IMR-90 (cell line): Measurements from ENCODE around the gene HMX2. TPM values are rescaled to one million over a fixed set of nuclear protein-coding genes. Genes with fewer than 3 reads are reported as not detected.

Source experiments
- ATAC-seq: fragments of 200-7000 bp; cut with Tn5 transposase; 2 replicates; pipeline ENCODE4 v1.9.1; 2020; ENCODE audit warnings: low read depth, mild to moderate bottlenecking, moderate library complexity
- BruUV-seq: library from RNA; stranded (reverse); fragments of 400-500 nt; replicated peaks from 2 replicates; lab custom pipeline; 2021; lab: Mats Ljungman, UMichigan
- CTCF ChIA-PET: fragments of 300-600 bp; formaldehyde crosslinking; extraction: SDS; loops from one replicate; lab custom pipeline; 2021; ENCODE audit warnings: antibody characterized with exemption; lab: Yijun Ruan, JAX
- POLR2A ChIA-PET: fragments of 300-600 bp; sonication (Branson Sonifier 250); formaldehyde crosslinking; loops from one replicate; lab custom pipeline; 2022; ENCODE audit warnings: antibody characterized with exemption; ENCODE audit not compliant: unreplicated experiment; lab: Charles Lee
- DNase-seq: peaks from one replicate; pipeline ENCODE4 v3.0.0; 2013
- H2AFZ ChIP-seq: replicated peaks from 2 replicates; pipeline ENCODE3; 2013; ENCODE audit warnings: low read length, mild to moderate bottlenecking; ENCODE audit not compliant: poor library complexity
- H2AK5ac ChIP-seq: 2 replicates; pipeline ENCODE4 v1.6.1; 2013; ENCODE audit warnings: low read depth, low read length, inconsistent platforms
- H2AK9ac ChIP-seq: replicated peaks from 2 replicates; pipeline ENCODE3; 2013; ENCODE audit warnings: mild to moderate bottlenecking, low read depth, low read length, moderate library complexity; ENCODE audit not compliant: poor library complexity
- H2BK120ac ChIP-seq: 2 replicates; pipeline ENCODE4 v1.6.1; 2013; ENCODE audit warnings: low read depth, low read length, inconsistent platforms
- H2BK15ac ChIP-seq: 3 replicates; pipeline ENCODE4 v1.6.1; 2013; ENCODE audit warnings: low read depth, low read length, inconsistent platforms
- H2BK20ac ChIP-seq: 2 replicates; pipeline ENCODE4 v1.6.1; 2013; ENCODE audit warnings: low read depth, mild to moderate bottlenecking, inconsistent platforms, low read length, moderate library complexity
- H2BK5ac ChIP-seq: 2 replicates; pipeline ENCODE4 v1.6.1; 2013; ENCODE audit warnings: mild to moderate bottlenecking, low read depth, low read length, inconsistent platforms; ENCODE audit not compliant: poor library complexity, severe bottlenecking
- H3K14ac ChIP-seq: replicated peaks from 2 replicates; pipeline ENCODE4 v1.6.1; 2013; ENCODE audit warnings: low read depth, low read length, inconsistent platforms
- H3K18ac ChIP-seq: 2 replicates; pipeline ENCODE4 v1.6.1; 2013; ENCODE audit warnings: low read depth, low read length, control low read depth
- H3K23ac ChIP-seq: 2 replicates; pipeline ENCODE4 v1.6.1; 2013; ENCODE audit warnings: low read depth, low read length, inconsistent platforms
- H3K27ac ChIP-seq: 2 replicates; pipeline ENCODE4 v1.5.1; 2013; ENCODE audit warnings: mild to moderate bottlenecking, control low read depth, low read length; ENCODE audit not compliant: insufficient read depth
- H3K27me3 ChIP-seq: 2 replicates; pipeline ENCODE4 v1.6.1; 2013; ENCODE audit warnings: low read length; ENCODE audit not compliant: control insufficient read depth, insufficient read depth
- H3K36me3 ChIP-seq: 2 replicates; pipeline ENCODE4 v1.6.1; 2013; ENCODE audit warnings: low read length, mixed read lengths; ENCODE audit not compliant: control insufficient read depth, insufficient read depth
- H3K4ac ChIP-seq: 2 replicates; pipeline ENCODE4 v1.6.1; 2013; ENCODE audit warnings: low read depth, low read length, inconsistent platforms
- H3K4me1 ChIP-seq: 2 replicates; pipeline ENCODE4 v1.6.1; 2013; ENCODE audit warnings: low read length, mixed read lengths; ENCODE audit not compliant: control insufficient read depth, insufficient read depth
- H3K4me2 ChIP-seq: 2 replicates; pipeline ENCODE4 v1.6.1; 2013; ENCODE audit warnings: low read depth, mild to moderate bottlenecking, control low read depth, low read length, moderate library complexity
- H3K4me3 ChIP-seq: 2 replicates; pipeline ENCODE4 v1.5.1; 2013; ENCODE audit warnings: low read depth, mild to moderate bottlenecking, control low read depth, low read length, moderate library complexity; ENCODE audit not compliant: insufficient read depth
- H3K56ac ChIP-seq: 2 replicates; pipeline ENCODE4 v1.6.1; 2013; ENCODE audit warnings: low read length, inconsistent platforms; ENCODE audit not compliant: insufficient read depth; ENCODE audit errors: extremely low read depth
- H3K79me1 ChIP-seq, 2 experiments: 2 replicates each; pipeline ENCODE4 v1.6.1; 2013; ENCODE audit warnings: low read length in 2 of 2, inconsistent platforms in 1 of 2, low read depth in 1 of 2
- H3K9ac ChIP-seq: 2 replicates; pipeline ENCODE4 v1.6.1; 2013; ENCODE audit warnings: low read depth, low read length, control low read depth
- H3K9me1 ChIP-seq: 2 replicates; pipeline ENCODE4 v1.6.1; 2013; ENCODE audit warnings: low read length, inconsistent platforms; ENCODE audit not compliant: insufficient read depth
- H3K9me3 ChIP-seq: 2 replicates; pipeline ENCODE4 v1.6.1; 2013; ENCODE audit warnings: low read length; ENCODE audit not compliant: control insufficient read depth, insufficient read depth
- H4K20me1 ChIP-seq: 2 replicates; pipeline ENCODE4 v1.6.1; 2013; ENCODE audit warnings: low read length, inconsistent platforms; ENCODE audit not compliant: insufficient read depth
- H4K5ac ChIP-seq: 2 replicates; pipeline ENCODE4 v1.6.1; 2013; ENCODE audit warnings: mild to moderate bottlenecking, low read depth, low read length, control low read depth
- H4K8ac ChIP-seq, 2 experiments: 2 replicates each; pipeline ENCODE4 v1.6.1; 2013; ENCODE audit warnings: low read depth in 2 of 2, low read length in 2 of 2, control low read depth in 1 of 2, inconsistent platforms in 1 of 2
- H4K91ac ChIP-seq: 2 replicates; pipeline ENCODE4 v1.6.1; 2013; ENCODE audit warnings: low read depth, low read length, inconsistent platforms; ENCODE audit not compliant: insufficient read depth
- CHD1 ChIP-seq: IDR thresholded peaks from 2 replicates; pipeline ENCODE4 v1.6.1; 2012; ENCODE audit warnings: low read depth, low read length, improper control_type of control experiment
- FOS ChIP-seq: fragments of 150-350 bp; IDR thresholded peaks from 2 replicates; pipeline ENCODE4 v1.6.1; 2016; ENCODE audit warnings: low read depth, low read length
- MAFK ChIP-seq: IDR thresholded peaks from 2 replicates; pipeline ENCODE4 v1.6.1; 2012; ENCODE audit warnings: low read depth, low read length, improper control_type of control experiment
- USF2 ChIP-seq: fragments of 150-350 bp; IDR thresholded peaks from 2 replicates; pipeline ENCODE4 v1.6.1; 2017; ENCODE audit warnings: mild to moderate bottlenecking, antibody characterized with exemption, low read length, low read depth
- WGBS, 2 experiments: methylation state at CpG; one replicate each; pipeline versions ENCODE4 v1.1.5 to v1.1.7; 2013; ENCODE audit warnings: missing lambda C conversion rate in 2 of 2; ENCODE audit not compliant: insufficient read length in 1 of 2; ENCODE audit errors: extremely low coverage in 2 of 2; 5-methylcytosine and 5-hydroxymethylcytosine counted together
- dilution Hi-C: fragments of 300-500 bp; cut with HindIII; formaldehyde crosslinking; loops from one replicate; pipeline ENCODE4 v1.14.3; 2018; ENCODE audit warnings: low sequenced_read_pairs; ENCODE audit not compliant: unreplicated experiment
- in situ Hi-C: fragments of 300-500 bp; cut with MboI; formaldehyde crosslinking; loops from 3 replicates; pipeline ENCODE4 v1.14.3; 2019; ENCODE audit warnings: low sequenced_read_pairs, inconsistent platforms, mixed read lengths
- intact Hi-C: fragments of 100-400 bp; cut with micrococcal nuclease; formaldehyde crosslinking; loops from 2 replicates; pipeline ENCODE4 v1.10.0; 2022
- polyA plus RNA-seq, 3 experiments: library from polyadenylated mRNA; depleted of rRNA; stranded (reverse); fragments of >200 nt; gene quantifications; 2 replicates each; pipeline ENCODE4 v1.2.3, GENCODE V29; 2012; ENCODE audit warnings: low replicate concordance in 1 of 3
- total RNA-seq: library from RNA; depleted of rRNA; stranded (reverse); fragments of >200 nt; gene quantifications from 2 replicates; pipeline ENCODE4 v1.2.3, GENCODE V29; 2012

HMX2 gene
- total and polyA plus RNA-seq, 2 of the 4 experiments (the other 2 are of a cell fraction) = not detected

- POLR2A ChIA-PET = no interaction called here
- no peak overlapping the region for H3K56ac ChIP-seq
- H3K14ac ChIP-seq = no peak overlapping the region
- no peak overlapping the region for H2BK15ac ChIP-seq
- no peak overlapping the region for H3K27ac ChIP-seq
- no peak overlapping the region for H3K4ac ChIP-seq
- H4K5ac ChIP-seq = no peak overlapping the region
- H3K79me1 ChIP-seq = no peaks in the 10 kb centered on the region
- TF ChIP-seq CHD1 (no peak), USF2 (no peak), MAFK (no peak), FOS (no peak)
- peaks cover 2% of the 10 kb centered on the region; the same call in 1 of the 2 replicates for H3K4me1 ChIP-seq
- CTCF ChIA-PET = no interaction called here
- H3K36me3 ChIP-seq = no peaks in the 10 kb centered on the region
- no peak overlapping the region for H3K4me2 ChIP-seq
- H4K8ac ChIP-seq = no peak overlapping the region
- BruUV-seq = no TSS peak
- H4K20me1 ChIP-seq = no peaks in the 10 kb centered on the region
- H2BK20ac ChIP-seq = no peak overlapping the region
- H3K9ac ChIP-seq = no peak overlapping the region
- H3K18ac ChIP-seq = no peak overlapping the region
- no peak overlapping the region for H3K23ac ChIP-seq
- no peak overlapping the region for H3K4me3 ChIP-seq
- dilution Hi-C loops = no loop called here
- DNase-seq (no peak), ATAC-seq (no peak)
- 9% methylated on average over 15 of the region's 38 CpGs; no CpG with 5 or more reads in 1 of the 2 experiments for WGBS, 2 experiments
- H2BK120ac ChIP-seq = no peak overlapping the region
- no peak overlapping the region for H2AK5ac ChIP-seq
- no peak overlapping the region for H2AK9ac ChIP-seq
- peaks cover 99% of the 10 kb centered on the region for H3K27me3 ChIP-seq
- no peak overlapping the region for H4K91ac ChIP-seq
- in situ Hi-C loops = loop anchor here (25.0 kb wide), 1 partner anchor 1245 kb away; no protein-coding TSS in a partner anchor
- no peak overlapping the region for H2BK5ac ChIP-seq
- no peak overlapping the region for H2AFZ ChIP-seq
- intact Hi-C loops = no loop called here
- peaks cover 8% of the 10 kb centered on the region for H3K9me3 ChIP-seq
- H3K9me1 ChIP-seq = no peaks in the 10 kb centered on the region
These were observed 5.9 kb upstream of the HMX2 start for GRCh38 chr10:123141791-123142700.
